ENCODE results near the gene MRPS34.
A peak's percentile ranks its signal among the peaks of the same experiment; 100 is the strongest.
"Not testable (repeated sequence)": the region's sequence is repeated elsewhere in the genome, so short reads cannot be mapped to it uniquely, and the experiment has no call there.

The MRPS34 gene

GRCh38 chr16:1810106-1810505 lies 37.2 kb upstream of the MRPS34 start:
- TF ChIP-seq, protein P1, sequence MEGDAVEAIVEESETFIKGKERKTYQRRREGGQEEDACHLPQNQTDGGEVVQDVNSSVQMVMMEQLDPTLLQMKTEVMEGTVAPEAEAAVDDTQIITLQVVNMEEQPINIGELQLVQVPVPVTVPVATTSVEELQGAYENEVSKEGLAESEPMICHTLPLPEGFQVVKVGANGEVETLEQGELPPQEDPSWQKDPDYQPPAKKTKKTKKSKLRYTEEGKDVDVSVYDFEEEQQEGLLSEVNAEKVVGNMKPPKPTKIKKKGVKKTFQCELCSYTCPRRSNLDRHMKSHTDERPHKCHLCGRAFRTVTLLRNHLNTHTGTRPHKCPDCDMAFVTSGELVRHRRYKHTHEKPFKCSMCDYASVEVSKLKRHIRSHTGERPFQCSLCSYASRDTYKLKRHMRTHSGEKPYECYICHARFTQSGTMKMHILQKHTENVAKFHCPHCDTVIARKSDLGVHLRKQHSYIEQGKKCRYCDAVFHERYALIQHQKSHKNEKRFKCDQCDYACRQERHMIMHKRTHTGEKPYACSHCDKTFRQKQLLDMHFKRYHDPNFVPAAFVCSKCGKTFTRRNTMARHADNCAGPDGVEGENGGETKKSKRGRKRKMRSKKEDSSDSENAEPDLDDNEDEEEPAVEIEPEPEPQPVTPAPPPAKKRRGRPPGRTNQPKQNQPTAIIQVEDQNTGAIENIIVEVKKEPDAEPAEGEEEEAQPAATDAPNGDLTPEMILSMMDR (IDR thresholded peaks at IDR 0.05), result no peak
- TF ChIP-seq ZFX (IDR thresholded peaks at IDR 0.05; ENCODE audit: borderline replicate concordance), result no peak
- H3K27ac ChIP-seq, result no peak overlapping the region

- H3K27ac ChIP-seq, result no peak overlapping the region
- no peak for TF ChIP-seq ZFX (IDR thresholded peaks at IDR 0.05; ENCODE audit: borderline replicate concordance)
- TF ChIP-seq, protein P1 (IDR thresholded peaks at IDR 0.05), result peak; percentile 33
These were observed 36.4 kb upstream of the MRPS34 start for GRCh38 chr16:1809281-1809801.

DNA sequence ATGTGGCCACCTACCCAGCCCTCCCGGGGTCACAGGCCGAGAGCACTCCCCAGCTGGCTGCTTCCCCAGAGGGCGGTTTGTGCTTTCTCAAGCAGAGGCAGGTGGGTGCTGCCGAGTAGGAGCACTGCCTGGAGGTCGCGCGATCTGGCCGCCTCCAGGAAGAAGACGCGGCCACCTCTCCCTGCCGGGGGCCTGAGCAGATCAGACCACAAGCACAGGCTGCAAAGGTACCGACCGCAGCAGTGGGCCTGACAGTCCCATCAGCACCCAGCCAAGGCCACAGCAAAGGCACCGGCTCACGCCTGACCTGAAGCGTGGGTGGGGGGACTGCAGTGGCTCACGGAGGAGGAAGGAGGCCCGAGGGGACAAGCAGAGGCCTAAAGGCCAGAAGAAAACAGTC lies 35.8 kb upstream of the MRPS34 start:
- H3K27ac ChIP-seq, result no peak overlapping the region
- TF ChIP-seq, protein P1 (IDR thresholded peaks at IDR 0.05), result no peak
- TF ChIP-seq ZFX (IDR thresholded peaks at IDR 0.05; ENCODE audit: borderline replicate concordance), result no peak

DNA sequence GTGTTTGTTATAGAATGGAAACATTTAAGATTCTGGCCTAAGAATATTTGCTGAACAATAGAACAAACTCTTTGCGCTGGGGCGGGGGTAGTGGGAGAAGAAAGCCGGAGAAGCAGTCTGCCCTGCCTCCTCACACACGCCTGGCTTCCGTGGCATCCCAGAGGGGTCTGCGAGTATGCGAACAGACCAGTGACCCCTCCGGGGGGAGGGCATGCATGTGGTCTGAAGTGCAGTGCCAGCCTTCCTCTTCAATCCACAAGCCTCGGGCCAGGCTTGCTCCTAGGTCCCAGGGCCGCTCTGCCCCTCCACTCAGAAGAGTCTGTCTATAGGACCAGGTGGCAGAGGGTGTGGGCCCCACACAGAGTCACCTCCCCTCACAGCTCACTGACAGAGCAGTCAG lies 34.7 kb upstream of the MRPS34 start:
- no peak overlapping the region for H3K27ac ChIP-seq
- TF ChIP-seq ZFX (IDR thresholded peaks at IDR 0.05; ENCODE audit: borderline replicate concordance), result no peak
- TF ChIP-seq, protein P1 (IDR thresholded peaks at IDR 0.05), result no peak

GRCh38 chr16:1800701-1801100 lies 27.8 kb upstream of the MRPS34 start:
- no peak for TF ChIP-seq ZFX (IDR thresholded peaks at IDR 0.05; ENCODE audit: borderline replicate concordance)
- TF ChIP-seq, protein P1 (IDR thresholded peaks at IDR 0.05), result no peak
- no peak overlapping the region for H3K27ac ChIP-seq

GRCh38 chr16:1799263-1799662 lies 26.3 kb upstream of the MRPS34 start:
- H3K27ac ChIP-seq, result not testable (repeated sequence)

DNA sequence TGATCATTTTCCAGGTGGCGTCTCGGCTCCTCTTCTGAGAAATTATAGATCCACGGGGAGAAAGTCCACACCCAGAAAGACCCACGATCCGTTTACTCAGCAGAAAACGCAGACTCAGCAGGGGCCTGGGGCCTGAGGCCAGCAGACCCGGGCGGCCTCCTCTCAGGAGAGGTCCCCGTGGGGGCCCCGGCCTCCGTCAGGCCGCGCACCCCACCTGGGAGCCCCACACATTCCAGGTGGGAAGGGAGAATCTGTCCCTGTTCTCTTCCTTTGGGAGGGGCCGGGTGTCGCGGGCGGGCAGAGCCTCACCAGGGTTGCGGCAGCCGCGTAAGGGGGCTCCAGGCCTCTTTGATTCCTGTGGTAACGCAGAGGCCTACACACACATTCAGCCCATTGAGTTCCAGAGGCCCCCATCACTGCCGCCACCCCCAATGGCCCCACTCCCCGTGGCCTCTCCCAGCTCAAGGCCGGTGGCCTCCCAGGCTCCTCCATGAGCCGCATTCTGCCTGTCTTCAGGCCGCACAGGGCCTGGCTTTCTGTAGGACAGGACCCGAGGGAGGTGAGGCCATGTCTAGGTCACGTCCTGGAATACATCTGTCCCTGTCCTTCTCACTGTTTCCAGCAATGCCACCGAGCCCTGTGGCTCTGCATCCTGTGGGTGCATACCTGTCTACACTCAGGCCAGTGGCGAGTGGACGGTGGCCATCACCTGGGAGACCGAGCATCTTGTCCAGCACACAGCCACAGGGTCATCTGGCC lies 22.2 kb upstream of the MRPS34 start:
- H3K27ac ChIP-seq, result no peak overlapping the region
- TF ChIP-seq, protein P1 (IDR thresholded peaks at IDR 0.05), result no peak
- TF ChIP-seq ZFX (IDR thresholded peaks at IDR 0.05; ENCODE audit: borderline replicate concordance), result no peak
